Neural crest cell (in vitro differentiated cells): Measurements from ENCODE around the gene MFSD6L. TPM values are rescaled to one million over a fixed set of nuclear protein-coding genes. Genes with fewer than 3 reads are reported as not detected.
"Not testable (repeated sequence)": the region's sequence is repeated elsewhere in the genome, so short reads cannot be mapped to it uniquely, and the experiment has no call there.

Source experiments
- DNase-seq: peaks from one replicate; pipeline ENCODE4 v3.0.0; 2021; ENCODE audit warnings: low read depth, mixed read lengths, low spot score
- H3K27ac Mint-ChIP-seq: one replicate; pipeline ENCODE4 v1.8.0; 2021; ENCODE audit warnings: mild to moderate bottlenecking, mixed read lengths; ENCODE audit not compliant: unreplicated experiment
- H3K27me3 Mint-ChIP-seq: 2 replicates; pipeline ENCODE4 v1.8.0; 2021; ENCODE audit warnings: low read depth, mild to moderate bottlenecking, mixed read lengths
- H3K36me3 Mint-ChIP-seq: 2 replicates; pipeline ENCODE4 v1.8.0; 2021; ENCODE audit warnings: low read depth, mild to moderate bottlenecking, mixed read lengths
- H3K4me1 Mint-ChIP-seq: 2 replicates; pipeline ENCODE4 v1.8.0; 2021; ENCODE audit warnings: mixed read lengths
- H3K4me3 Mint-ChIP-seq: one replicate; pipeline ENCODE4 v1.8.0; 2021; ENCODE audit warnings: mild to moderate bottlenecking, mixed read lengths
- H3K9me3 Mint-ChIP-seq: 2 replicates; pipeline ENCODE4 v1.8.0; 2021; ENCODE audit warnings: mixed read lengths
- CTCF ChIP-seq: fragments of 200-600 bp; sonication (generic); conservative IDR thresholded peaks from 2 replicates; pipeline ENCODE4 v1.5.0; 2021; ENCODE audit warnings: antibody characterized with exemption, mild to moderate bottlenecking
- total RNA-seq: library from RNA; stranded (reverse); gene quantifications from 2 replicates; pipeline ENCODE4 v1.2.1, GENCODE V29; 2021

The MFSD6L gene
- total RNA-seq, 1 donor from 2014 or later = not detected

DNA sequence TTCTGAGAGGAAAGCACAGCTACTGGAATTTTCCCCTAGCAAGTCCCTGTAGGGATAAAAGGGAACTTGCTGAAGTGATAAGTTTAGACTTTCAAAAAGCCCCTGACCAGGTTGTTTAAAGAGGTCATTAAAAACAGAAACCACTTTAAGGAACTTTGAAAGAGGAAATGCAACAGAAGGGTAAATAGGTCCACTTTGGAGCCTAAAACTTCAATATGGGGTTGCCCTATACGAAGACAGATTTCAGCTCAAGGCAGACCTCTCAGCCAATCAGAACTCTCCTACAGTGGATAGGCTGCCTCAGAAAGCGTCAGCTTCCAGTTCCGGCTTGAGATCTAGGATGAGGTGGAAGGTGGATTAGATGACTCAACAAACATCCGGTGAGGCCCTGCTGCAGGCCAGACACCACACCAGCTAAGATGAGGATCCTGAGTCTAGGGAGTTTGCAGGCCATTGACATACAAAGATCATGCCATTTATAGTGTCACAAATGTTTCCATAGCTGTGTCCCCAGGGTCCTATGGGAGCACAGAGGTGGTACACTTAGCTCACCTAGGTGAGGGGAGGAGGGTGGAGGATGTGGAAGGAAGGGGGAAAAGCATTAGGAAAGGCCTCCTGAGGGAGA lies 7.9 kb upstream of the MFSD6L start:
- Mint-ChIP-seq H3K36me3 (peaks cover 4% of the 10 kb centered on the region), H3K4me1 (no peaks in the 10 kb centered on the region), H3K27me3 (peaks cover 34% of the 10 kb centered on the region), H3K4me3 (no peak overlapping the region), H3K27ac (no peak overlapping the region), H3K9me3 (peaks cover 5% of the 10 kb centered on the region)
- no peak for DNase-seq
- TF ChIP-seq CTCF = no peak

GRCh38 chr17:8806253-8806925 lies 7.2 kb upstream of the MFSD6L start:
- H3K36me3 Mint-ChIP-seq = no peaks in the 10 kb centered on the region
- no peak overlapping the region for H3K4me3 Mint-ChIP-seq
- no peak for DNase-seq
- peaks cover 5% of the 10 kb centered on the region for H3K9me3 Mint-ChIP-seq
- peaks cover 31% of the 10 kb centered on the region for H3K27me3 Mint-ChIP-seq
- H3K4me1 Mint-ChIP-seq = no peaks in the 10 kb centered on the region
- TF ChIP-seq CTCF = no peak
- H3K27ac Mint-ChIP-seq = no peak overlapping the region

- H3K4me3 Mint-ChIP-seq, H3K9me3 Mint-ChIP-seq, H3K36me3 Mint-ChIP-seq, DNase-seq, H3K4me1 Mint-ChIP-seq, H3K27ac Mint-ChIP-seq: not testable (repeated sequence)
- peaks cover 38% of the 10 kb centered on the region for H3K27me3 Mint-ChIP-seq
Measured at GRCh38 chr17:8805396-8805795, 6.2 kb upstream of the MFSD6L start.

DNA sequence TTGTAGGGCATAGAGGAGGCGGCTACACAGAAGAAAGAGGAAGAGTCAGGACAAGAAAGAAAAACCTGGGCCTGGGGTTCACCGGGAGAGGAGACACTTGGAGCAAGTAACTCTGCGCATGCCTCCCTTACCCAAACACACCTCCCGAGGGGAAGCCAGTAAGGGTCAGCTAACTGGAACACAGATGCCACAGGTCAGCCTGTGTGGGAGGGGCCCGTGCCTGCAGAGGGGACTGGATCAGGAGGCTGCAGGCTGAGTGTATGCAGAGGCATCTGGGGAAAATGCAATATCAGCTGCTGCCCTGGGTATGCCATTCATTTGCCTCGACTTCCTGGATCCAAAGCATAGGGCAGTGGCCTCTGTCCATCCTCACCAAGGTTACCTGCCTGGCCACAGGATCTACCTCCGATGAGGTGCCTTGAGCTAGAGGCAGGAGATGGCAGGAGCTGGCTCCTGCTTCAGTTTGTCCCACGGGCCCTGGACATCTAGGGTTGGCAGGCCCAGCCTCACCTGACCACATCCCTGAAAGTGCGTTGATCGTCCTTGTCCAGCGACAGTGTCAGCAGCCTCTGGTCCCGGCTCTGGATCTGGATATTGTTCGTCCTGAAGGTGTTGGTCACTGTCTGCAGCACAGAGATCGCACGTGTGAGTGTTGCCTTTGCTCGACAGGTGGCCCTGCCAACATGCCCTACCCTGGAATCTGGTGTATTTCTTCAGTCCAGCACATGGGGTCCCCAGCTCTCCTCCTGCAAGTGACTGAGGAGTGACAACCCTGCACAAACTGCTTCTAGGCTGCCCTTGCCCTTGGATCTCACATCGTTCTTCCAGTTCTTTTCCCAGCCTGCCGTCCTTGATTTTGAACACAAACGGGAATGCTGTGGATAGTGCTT lies 4.6 kb upstream of the MFSD6L start:
- peak overlapping the region; percentile 27 for H3K27ac Mint-ChIP-seq
- no peaks in the 10 kb centered on the region for H3K4me1 Mint-ChIP-seq
- no peak for DNase-seq
- H3K36me3 Mint-ChIP-seq = no peaks in the 10 kb centered on the region
- no peak overlapping the region for H3K4me3 Mint-ChIP-seq
- no peak for TF ChIP-seq CTCF
- peaks cover 45% of the 10 kb centered on the region for H3K27me3 Mint-ChIP-seq
- no peaks in the 10 kb centered on the region for H3K9me3 Mint-ChIP-seq

DNA sequence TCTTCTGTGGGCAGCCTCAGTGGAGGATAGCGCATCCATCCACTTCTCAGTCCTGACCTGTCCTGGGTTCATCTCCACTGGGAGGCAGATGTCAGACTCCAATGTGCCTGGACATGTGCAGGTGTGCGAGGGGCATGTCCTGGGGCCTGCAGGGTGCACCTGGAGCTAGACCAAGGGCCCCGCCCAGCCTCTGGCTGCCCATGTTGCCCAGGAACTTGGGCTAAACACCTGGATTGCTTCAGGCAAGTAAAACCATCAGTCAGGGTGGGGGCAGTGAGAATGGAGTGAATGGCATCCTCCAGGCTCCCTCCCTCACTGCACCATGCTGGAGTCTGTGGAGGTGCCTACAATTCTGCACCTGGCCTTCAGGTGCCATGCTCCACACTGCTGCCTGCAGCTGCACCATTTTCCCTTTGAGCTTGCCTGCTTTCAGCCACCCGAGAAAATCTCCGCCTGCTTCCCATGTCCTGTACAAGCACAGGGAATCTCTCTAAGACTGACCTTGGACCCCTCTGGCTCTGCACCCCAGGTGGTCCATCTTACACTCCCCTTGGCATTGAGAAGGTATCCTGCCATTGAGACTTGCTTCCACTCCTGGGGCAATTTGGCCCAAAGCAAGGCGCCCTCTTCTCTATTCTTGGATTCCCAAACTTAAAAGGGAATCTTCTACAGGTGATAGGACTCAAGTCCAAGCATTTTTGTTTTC lies 2.1 kb upstream of the MFSD6L start:
- DNase-seq = no peak
- no peak for TF ChIP-seq CTCF

More for the DNA sequence above, 2.1 kb upstream of the MFSD6L start:
- Mint-ChIP-seq H3K4me1 (no peaks in the 10 kb centered on the region), H3K36me3 (no peaks in the 10 kb centered on the region), H3K27me3 (peaks cover 53% of the 10 kb centered on the region), H3K27ac (no peak overlapping the region), H3K4me3 (no peak overlapping the region), H3K9me3 (no peaks in the 10 kb centered on the region)
